HuH-7.5 (cell line): ENCODE measurements around the gene VPREB1.
"Not testable (repeated sequence)": the region's sequence is repeated elsewhere in the genome, so short reads cannot be mapped to it uniquely, and the experiment has no call there.

Experiments
- DNase-seq: peaks from one replicate; pipeline ENCODE4 v3.0.0; 2011; ENCODE audit warnings: low spot score

The VPREB1 gene, protein sequence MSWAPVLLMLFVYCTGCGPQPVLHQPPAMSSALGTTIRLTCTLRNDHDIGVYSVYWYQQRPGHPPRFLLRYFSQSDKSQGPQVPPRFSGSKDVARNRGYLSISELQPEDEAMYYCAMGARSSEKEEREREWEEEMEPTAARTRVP

DNA sequence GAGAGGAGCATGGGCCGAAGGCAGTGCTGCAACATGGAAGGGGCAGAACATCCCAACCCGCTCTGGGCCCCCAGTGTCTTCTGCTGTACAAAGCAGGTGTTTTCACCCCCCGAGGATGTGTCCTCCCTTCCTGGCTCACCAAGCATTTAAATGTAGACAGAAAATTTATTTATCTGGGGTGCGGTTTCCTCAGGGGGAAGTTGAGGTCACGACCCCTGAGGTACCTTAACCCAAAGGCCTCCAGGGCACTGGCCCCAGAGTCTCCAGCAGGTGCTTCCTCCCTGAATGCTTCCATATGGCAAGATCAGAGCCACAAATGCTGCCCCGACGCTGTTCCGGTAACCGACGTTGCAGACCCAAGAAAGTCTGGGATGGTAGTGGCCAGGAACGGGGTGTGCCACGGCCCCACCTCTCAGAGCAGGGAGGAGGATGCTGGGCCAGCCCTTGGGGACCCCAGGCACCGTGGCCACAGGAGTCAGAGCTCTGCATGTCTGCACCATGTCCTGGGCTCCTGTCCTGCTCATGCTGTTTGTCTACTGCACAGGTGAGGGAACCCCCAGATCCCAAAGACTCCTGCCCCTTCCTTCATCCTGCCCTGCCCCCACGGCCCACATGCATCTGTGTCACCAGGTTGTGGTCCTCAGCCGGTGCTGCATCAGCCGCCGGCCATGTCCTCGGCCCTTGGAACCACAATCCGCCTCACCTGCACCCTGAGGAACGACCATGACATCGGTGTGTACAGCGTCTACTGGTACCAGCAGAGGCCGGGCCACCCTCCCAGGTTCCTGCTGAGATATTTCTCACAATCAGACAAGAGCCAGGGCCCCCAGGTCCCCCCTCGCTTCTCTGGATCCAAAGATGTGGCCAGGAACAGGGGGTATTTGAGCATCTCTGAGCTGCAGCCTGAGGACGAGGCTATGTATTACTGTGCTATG, at the start of gene VPREB1:
Gene VPREB1 (plus strand): TSS at position 471 of the 935 bp plus-strand sequence. CDS start 28 bp downstream, at position 499.
- no peak for DNase-seq

DNA sequence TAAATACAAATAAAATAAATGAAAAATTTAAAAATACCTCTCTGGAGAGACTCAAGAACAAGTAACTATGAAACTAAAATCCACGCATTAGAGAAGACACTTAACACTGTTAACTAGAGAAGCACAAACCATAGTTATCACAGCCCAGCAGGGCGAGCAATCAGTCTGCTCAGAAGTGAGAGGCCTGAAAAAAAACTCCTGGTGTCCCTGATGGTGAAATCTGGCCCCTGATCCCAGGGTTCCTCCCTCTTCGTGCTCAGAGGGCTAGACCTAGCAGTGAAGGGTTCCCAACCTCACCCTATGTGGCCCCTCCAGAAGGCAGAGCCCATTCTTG, 49.7 kb upstream of the VPREB1 start:
- no peak for DNase-seq

DNA sequence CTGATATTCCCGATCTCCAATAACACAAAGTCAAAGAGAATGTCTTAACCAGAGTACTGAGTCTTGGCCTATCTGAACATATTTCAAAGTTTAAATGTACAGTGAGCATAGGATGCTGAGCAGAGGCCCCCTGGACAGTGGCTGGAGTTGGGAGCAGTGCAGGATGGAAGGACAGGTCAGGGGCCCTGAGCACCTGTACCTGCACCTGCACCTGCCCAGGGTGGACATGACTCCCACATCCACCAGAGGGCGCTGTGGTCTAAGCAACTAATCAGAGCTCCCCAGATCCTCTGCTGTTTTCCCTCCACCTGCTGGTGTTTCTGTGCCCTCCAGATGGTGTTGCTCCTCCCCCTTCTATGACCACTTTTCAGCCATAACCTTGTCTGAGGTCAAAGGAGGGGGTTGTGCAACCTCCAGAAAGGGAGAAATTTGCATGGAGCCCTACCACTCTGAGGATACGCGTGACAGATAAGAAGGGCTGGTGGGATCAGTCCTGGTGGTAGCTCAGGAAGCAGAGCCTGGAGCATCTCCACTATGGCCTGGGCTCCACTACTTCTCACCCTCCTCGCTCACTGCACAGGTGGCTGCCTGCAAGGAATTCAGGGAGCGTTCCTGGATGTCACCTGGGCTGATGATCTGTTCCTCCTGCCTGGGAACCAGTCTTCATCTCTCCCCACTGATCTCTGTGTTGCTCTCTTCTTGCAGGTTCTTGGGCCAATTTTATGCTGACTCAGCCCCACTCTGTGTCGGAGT, 49.1 kb upstream of the VPREB1 start:
- peak; percentile 75 for DNase-seq

DNA sequence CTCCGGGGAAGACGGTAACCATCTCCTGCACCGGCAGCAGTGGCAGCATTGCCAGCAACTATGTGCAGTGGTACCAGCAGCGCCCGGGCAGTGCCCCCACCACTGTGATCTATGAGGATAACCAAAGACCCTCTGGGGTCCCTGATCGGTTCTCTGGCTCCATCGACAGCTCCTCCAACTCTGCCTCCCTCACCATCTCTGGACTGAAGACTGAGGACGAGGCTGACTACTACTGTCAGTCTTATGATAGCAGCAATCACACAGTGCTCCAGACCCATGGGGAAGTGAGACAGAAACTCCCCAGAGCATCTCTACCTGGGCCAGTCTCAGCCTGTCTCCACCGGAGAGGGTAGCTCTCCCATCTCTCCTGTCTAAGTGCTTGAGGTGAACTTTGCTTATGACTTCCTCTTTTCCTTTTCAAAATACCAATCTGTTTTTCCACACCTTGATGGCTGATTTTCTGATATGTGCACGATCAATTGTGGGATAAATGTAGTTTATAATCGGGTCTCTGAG, 48.5 kb upstream of the VPREB1 start:
- DNase-seq = no peak

DNA sequence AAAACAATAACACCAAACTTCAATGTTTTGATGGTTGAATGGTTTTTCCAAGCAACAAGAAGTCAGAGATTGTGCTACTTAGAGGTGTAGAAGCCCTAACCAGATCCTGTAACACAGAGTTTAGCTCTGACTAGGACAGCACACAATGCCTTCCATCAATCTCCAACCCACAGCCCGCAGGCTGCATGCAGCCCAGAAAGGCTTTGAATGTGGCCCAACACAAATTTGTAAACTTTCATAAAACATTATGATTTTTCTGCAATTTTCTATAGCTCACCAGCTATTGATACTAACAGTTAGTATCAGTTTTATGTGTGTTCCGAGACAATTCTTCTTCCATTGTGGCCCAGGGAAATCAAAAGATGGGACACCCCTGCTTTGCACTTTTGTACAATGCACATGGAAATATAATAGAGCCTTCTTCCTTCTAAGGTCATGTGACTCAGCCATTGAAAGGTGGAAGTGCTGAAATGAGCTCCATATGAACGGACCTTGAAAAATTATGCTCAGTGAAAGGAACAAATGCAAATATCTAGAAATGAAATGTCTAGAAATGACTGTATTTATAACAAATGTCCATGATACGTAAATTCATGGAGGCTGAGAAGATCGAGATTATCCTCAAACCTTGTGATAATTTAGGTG, 47.6 kb upstream of the VPREB1 start:
- no peak for DNase-seq

DNA sequence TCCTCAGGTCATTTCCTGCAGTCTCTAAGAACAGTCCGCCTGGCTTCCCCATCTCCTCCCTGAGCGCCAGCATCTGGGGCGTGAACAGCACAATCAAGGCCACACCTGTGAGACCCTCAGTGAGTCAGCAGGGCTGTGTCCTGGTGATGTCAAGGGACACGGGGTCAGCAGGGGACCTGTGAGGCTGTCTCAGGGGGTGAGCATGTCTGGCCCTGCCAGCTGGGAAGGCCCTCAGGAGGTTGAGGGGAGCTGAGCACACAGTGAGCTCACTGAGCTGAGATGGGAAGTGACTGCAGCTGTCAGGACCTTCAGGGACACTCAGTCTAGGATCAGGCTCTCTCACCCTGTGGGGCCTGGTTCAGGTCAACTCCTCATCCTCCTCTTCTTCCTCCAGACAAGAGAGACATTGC, 46.6 kb upstream of the VPREB1 start:
- DNase-seq = no peak

DNA sequence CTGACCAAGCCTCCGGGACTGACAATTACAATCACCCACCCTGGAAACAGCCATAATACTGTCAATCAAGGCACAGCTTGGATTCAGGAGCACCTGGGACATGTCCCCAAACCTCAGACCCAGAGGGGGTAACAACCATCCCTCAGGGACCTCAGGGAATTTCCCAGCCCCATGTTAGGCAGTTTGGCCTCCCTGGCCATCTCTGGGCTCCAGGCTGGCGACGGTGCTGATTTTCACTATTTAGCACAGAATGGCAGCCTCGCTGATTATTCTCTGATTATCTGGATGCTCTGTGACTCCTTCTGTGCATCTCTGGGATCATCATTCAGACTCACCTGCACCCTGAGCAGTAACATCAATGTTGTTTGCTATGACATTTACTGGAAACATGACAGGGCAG, 45.8 kb upstream of the VPREB1 start:
- DNase-seq = no peak

DNA sequence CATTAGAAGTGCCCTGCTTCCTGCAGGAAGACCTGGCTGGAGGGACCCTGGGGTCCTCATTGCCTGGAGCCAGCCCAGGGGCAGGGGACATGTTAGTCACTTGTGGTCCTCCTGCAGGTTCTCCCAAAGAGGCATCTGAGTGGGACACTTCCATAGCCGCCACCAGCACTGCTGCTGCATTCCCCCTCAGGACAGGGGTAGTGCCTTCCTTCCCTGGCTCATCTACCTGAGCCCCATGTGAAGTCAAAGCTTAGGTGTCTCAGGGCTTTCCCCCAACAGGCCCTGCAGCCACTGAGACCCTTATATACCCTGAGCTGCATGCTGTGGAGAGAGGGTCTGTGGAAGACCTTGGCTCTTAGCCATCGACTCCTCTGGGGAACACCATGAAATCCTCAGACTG, 45.0 kb upstream of the VPREB1 start:
- no peak for DNase-seq

DNA sequence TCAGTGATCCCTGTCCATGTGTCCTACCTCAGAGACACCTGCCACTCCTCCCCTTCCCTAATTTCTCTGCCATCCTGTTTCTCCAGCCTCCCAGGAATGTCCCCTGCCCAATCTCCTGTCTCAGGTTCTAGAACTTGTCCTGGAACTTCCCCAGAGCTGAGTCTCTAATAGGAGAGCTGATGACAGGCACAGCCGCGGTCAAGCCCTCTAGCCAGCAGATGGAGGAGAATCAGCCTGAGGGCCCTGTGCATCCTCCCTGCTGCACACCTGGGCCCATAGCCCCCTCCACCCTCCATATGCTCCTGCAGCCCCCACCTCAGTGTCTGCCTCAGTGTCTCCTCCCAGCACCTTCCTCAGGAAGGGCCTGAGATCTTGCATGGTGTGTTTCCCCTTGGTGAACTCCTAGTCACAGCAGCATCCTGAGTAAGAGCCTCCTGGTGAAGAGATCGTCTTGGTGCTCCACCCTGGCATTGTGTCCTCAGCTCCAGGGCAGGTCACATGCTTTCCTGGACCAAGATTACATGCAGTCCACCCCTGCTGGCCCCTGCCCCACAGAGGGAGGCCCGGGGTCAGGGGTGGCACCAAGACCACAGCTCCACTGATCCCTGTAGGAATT, 43.9 kb upstream of the VPREB1 start:
- DNase-seq = no peak

DNA sequence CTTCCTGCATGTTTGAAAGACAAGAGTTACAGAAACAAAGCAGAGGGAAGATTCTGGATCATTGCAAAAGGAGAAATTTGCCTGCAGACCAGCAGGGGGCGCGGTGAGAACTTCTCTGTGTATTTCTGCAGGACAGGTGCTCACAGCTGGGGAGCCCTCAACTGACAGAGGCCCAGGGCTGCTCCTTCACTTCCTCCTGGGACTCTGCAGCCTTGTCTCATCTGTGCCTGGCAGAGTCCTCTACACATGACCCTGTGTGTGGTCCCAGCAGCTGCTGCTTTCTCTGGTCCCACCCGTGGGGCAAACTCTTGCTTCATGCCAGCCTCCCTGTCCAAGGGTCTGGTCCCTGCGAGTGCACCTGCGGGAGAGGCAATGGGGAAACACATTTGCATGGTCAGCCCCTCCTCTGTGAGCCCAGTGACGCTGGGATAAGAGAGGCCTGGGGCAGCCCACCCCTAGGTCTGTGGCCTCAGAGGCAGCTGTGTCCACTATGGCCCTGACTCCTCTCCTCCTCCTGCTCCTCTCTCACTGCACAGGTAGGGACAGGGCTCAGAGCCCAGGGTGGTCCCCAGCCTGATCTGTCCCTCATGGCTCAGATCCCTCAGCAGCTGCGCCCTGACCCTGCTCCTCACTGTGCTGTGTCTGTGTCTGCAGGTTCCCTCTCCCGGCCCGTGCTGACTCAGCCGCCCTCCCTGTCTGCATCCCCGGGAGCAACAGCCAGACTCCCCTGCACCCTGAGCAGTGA, 43.2 kb upstream of the VPREB1 start:
- DNase-seq = no peak

DNA sequence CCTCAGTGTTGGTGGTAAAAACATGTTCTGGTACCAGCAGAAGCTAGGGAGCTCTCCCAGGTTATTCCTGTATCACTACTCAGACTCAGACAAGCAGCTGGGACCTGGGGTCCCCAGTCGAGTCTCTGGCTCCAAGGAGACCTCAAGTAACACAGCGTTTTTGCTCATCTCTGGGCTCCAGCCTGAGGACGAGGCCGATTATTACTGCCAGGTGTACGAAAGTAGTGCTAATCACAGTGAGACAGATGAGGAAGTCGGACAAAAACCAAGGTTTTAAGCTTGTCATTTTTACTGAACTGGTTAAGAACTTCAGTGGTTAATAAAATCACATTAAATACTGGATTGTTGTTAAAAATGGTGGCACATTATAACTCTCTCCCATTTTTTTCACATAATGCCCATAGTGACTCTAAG, 42.6 kb upstream of the VPREB1 start:
- DNase-seq = no peak

DNA sequence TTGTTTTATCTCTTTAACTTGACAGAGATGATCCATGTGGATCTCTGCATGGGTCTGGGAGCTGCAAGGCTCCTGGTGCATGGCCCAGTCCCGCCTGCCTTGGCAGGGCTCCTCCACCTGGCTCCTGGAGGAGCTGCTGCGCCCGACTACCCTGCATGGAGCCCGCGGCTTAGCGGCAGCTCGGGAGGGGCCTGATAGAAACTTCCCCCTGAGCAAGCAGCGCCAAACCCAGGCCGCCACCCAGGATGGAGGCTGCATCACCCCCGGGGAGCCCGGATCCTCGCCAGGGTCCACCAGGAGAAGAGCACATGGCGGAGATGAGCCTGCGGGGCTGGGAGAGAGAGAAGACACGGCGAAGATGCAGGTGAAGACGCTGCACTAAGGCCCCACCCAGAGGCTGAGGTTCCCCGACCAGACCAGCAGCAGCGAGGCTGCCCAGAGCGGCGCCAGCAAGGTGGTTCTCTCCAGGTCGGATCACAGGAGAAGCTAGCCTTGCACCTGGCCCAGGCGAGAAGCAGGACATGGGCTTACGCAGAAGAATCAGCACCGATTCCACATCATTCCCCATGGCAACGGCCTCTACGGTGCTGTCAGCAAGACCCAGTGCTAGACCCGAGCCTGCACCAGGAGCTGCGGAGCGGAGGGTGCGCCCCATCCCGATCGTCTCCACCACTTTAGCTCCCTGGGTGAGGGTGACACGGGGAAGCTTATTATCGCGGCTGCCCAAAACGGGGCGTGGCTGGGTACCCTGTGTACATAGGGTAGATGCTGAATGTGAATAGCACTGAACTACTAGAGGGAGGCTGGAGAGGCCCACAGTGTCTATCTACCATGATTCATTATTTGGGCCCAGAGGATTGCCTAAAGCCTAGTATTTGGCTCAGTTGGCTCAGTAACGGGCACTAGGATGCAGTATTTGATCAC, 41.3 kb upstream of the VPREB1 start:
- no peak for DNase-seq

DNA sequence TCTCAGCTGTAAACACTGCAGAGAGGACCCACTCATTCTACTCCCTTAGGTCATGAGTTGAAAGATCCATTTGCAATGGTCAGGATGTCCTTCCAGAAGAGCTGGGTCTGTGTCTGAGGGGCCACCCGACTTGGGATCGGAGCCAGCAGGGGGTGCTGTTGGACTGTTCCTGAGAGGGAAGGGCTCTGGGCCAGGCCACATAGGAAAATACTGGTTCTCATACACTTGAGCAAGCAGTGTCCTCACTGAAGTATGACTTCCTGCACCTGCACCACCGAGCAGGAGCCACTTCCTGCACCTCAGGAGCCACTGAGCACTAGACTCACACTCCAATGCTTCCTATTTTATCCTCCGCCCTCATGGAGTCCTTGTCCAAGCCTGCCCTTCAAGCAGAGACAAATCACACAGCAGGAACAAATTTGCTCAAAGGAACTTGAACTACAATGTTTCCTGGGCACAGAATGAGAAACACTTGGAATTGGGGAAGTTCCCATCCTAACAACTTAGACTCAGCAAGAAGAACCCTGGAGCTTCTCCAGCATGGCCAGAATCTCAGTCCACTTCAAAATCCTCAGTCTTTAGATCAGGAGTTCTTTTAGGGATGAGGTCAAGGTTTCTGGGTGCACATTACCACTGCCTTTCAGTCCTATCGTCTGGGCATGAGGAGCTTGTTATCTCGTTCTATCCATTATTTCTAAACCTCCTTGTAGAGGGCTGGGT, 36.6 kb upstream of the VPREB1 start:
- DNase-seq = peak; percentile 76

DNA sequence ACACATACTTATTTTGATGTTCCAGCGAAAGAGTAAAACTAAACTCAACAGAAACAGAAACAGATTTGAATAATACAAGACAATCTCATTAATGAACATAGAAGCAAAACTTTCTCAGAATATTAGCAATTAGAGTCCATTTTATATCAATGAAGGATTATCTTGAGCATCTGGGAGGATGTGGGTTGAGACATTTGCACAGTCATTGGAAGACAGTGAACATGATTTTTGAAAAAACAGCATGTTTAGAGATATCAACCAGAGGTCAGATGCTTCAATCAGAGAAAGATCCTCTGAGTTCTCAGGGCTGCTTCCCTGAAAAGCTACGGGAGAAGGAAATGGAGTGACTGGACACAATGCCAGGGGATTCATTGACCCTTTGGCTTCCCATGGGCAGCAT, 35.9 kb upstream of the VPREB1 start:
- no peak for DNase-seq

DNA sequence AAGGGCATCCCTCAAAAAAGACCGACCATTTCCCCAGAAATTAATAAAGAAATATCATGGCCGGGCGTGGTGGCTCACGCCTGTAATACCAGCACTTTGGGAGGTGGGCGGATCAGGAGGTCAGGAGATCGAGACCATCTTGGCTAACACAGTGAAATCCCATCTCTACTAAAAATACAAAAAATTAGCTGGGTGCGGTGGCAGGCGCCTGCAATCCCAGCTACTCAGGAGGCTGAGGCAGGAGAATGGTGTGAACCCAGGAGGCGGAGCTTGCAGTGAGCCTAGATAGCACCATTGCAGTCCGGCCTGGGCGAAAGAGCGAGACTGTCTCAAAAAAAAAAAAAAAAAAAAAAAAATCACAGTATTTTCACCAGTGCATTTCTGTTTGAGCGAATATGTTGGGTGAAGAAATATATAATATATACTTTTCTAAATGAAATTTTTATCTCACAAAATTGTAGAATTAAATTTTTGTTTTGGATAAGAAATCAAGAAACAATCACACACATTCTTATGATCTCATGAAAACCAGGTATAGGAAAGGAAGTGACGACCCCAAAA, 35.4 kb upstream of the VPREB1 start:
- DNase-seq = not testable (repeated sequence)

DNA sequence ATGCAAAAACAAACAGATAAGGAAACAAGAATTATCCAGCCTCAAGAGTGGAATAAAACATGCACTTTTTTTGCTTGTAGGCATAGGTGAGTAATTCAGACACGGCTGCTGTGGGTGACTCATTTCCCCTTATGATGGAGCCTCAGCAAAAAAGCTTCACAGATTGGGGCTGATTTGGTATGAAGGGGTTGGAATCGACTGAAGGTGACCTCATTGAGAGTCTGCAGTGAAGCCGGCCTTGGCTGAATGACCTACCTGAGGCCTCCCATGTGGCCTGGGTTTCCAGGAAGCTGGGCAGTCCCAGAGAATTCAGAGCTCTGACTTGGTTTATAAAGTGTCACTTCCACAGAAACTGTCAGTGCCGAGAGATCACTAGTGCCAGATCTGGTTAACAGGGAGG, 34.2 kb upstream of the VPREB1 start:
- no peak for DNase-seq

DNA sequence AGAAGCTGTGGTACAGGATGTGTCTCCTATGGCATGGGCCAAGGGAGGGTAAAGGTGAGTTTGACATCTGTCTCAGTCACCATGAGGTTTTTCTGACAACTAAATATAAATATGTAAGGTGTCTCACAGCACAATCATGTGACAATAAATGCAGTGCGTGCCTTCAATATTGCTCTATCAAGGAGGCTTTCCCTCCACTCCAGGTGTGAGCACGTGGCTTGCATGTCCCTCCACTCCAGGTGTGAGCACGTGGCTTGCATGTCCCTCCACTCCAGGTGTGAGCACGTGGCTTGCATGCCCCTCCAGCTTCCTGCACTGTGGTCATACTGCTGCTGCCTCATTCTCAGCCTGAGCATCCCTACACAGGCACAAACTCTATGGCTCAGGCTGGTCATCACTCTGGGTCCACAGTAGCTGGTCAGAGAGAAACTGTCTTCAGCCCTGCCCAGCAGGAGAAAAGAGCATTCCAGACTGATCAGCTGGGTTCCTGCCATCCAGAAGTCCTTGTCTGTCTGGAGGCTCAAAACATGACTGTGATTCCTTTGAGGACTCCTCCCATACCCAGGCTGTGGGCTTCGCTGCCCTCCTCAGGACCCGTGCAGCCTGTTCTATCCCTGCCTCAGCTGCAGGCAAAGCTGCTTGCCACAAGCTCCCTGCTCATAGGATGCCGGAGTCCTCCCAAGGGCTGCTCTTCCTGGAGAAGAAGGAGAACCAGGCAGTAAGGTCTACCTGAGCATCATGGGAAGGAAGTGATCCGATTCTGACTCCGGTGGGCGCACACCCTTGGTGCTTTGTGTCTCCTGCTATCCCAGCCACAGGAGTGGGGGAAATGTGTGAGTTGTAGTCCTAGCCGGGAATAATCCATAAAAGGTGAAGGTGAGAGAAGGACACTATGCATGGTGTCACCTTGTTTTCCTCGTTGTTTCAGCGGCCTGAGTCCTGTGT, 33.4 kb upstream of the VPREB1 start:
- no peak for DNase-seq

DNA sequence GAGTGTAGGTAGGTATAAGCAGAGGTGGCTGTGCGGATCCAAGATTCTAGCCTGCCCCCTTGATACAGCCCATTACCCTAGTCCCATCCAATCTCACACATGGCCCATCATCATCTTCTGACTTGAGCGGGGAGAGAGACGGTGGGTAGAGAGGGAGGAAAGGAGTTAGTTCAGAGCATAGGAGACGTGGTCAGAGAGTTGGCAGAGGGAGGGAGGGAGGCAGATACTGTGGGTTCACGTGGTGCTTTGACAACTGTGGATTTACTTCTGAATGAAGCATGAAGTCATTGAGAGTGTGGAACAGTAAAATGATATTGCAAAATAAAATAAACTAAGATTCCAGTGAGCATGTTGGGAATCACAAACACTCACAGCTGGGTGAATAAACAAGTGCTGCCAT, 31.4 kb upstream of the VPREB1 start:
- no peak for DNase-seq
